GM18517 (cell line): ENCODE data around the gene KCTD3.

Experiments used
- ATAC-seq: cut with Tn5 transposase; IDR thresholded peaks from one replicate; pipeline ENCODE4 v1.9.1; 2021; ENCODE audit warnings: mild to moderate bottlenecking, moderate library complexity; ENCODE audit not compliant: unreplicated experiment

KCTD3 gene

DNA sequence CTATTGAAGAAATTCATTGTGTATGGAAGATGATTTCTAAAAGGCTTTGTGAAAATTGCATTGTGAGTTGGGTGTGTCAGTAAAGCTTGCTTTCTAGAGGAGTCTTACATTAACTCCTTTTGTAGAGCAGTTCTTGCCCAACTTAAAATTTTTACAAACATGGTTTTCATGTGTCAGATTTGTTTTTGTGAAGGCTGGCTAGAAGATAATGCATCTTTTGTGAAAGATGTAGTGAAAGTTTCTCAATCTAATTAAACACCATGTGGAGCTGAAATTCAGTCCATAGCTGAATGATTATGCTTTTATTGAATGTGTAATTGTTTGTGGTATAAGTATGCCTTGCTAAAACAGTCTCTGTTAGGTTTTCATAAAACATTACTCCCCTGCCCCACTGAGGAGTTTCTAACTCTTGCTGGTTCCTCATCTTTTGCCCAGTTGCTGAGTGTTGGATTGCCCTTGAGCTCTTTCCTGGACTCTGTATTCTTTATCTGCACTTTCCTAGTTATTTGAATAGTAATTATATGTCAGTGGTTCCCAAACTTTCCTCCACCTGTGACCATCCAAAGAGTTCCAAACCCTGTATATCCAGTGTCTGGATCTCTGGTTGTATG is 38.0 kb downstream of the KCTD3 start:
- no peak for ATAC-seq

DNA sequence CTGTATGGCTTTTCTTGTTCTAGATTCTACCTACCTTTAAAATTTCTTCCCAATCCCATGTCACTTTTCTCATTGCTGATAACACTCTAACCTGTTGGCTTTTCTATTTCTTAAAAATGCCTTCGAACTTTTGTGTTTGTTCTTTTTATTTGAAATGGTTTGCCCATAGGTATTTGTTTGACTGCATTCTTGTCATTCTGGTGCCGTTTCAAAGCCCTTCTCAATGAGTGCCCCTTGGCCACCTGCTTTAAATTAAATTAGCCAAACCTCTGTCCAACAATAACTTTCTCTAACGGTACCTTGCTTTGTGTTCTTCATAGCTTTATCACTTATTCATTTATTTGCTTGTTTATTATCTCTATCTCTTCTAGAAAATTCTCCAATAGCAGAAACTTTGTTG is 38.9 kb downstream of the KCTD3 start:
- no peak for ATAC-seq

DNA sequence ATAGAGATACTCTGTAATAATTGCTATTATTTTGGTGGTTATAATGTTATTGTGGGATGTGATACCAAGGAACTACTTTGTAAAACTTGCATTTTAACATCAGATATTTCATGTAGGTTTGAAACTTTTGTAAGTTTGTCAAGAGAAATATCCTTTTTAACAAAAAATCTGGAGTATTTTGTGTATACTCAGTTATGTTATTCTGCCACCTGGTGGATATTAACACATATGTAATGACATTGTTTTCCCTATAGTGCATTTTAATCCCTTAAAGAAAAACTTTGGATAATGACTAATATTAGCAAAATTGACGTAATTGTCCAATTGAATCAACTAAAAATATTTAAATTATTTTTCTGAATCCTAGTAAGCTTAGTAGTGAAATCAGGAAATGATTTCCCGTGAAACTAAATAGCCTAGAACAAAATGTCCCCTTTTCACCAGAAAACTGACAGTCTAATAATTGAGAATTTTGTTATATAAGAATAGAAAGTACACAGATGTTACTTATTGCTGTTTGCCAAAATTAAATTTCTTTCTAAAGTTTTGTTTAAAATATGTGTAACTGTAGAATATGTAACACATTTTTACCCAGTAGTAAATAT is 39.6 kb downstream of the KCTD3 start:
- peak; percentile 67 for ATAC-seq

DNA sequence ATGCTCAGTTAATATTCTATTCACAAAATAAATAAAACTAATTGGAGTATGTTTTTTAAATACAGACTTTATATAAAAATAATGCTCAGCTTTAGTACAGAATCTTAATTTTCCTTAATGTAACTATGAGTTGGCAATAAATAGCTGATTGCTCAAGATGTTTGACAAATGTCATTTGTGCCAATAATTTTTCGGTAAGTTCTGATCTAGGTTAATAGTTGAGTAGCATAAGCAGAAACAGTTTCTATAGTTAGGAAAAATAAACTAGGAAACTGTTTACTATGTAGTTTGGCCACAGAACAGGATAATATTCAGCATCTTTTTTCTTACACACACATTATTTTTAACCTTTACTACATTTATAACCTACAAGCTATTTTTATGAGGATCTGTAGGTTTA is 40.3 kb downstream of the KCTD3 start:
- ATAC-seq, result no peak

DNA sequence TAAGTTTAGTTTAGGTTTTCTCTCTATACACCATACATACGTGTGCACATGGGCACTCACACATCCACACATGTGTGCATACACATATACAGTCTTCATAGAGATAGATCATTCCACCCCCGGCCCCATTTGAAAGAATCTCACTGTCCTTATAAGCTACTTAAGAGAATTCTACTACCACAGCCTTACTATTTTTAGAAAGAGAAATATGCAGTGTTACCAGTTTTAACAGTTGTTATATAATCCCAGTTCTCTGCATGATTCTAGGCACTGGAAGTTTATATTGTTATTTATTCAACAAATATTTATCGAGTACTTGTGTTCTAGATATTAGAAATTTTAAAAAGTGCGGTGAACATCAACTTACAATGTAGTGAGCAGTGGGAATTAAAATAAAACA is 41.5 kb downstream of the KCTD3 start:
- no peak for ATAC-seq

DNA sequence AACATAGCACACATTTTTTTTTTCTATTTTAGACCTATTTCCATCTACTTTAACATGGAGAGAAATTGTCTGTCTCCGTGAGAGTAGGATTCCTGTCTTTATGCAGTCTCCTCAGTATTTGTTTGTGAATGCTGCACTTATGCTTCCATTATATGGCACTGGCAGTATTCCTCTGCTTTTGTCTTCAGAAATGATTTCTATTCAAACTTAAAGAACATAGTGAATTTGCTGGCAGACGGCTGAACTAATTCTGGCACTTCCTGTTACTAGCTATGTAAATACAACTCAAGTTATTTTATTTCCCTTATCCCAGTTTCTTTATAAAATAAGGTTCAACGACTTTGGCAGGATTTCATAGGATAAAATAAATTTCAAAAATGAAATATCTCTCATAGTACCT is 45.3 kb downstream of the KCTD3 start:
- no peak for ATAC-seq

DNA sequence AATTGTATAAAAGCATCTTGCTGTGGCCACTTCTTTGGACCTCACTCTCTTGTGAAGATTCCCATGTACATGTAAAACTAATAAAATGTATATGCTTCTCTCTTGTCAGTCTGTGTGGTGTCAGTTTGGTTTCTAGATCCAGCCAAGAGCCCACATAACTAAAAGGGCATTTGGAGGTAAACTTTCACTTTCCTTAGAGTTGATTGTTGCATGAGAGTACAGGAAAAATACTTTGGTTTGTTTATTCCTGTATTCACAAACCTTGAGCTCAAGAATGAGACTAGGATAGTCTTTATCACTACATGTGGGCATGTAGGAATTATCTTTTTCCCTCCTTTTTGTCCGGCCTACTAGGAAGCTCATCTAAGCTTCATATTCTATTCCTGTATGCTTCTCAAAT is 50.9 kb downstream of the KCTD3 start:
- ATAC-seq, result no peak

DNA sequence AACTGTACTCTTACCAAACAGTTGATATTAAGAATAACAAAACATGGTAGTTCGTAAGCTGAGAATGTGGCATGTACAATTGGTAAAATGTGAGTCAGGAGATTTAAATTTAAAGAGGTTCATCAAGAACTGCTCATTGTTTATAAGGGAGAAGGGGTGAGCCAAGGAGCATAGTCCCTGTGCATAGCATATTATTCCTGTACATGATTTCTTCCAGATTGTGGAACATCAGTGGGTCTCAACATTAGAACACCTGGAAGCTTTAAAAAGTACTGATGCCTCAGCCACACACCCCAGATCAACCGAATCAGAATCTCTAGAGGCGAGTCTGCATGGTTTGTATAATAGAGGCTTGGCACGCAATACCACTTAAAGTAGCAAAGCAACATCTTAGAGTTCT is 56.1 kb downstream of the KCTD3 start:
- no peak for ATAC-seq

DNA sequence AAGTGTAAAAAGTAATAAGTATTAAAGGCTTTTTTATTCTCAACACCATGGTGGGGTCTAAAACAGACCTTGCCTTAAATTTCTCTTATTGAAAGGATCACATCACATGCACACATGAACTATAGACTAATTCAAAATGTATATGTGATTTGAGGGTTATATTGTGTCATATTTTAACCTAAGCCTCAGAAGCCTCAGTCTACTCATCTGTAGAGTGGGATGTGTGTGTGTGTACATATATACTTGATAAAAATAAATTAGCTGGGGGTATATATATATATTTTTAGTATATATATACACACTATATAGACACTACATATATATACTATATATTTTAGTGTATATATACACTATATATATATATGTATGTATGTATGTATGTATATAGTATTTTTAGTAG is 58.8 kb downstream of the KCTD3 start:
- no peak for ATAC-seq

DNA sequence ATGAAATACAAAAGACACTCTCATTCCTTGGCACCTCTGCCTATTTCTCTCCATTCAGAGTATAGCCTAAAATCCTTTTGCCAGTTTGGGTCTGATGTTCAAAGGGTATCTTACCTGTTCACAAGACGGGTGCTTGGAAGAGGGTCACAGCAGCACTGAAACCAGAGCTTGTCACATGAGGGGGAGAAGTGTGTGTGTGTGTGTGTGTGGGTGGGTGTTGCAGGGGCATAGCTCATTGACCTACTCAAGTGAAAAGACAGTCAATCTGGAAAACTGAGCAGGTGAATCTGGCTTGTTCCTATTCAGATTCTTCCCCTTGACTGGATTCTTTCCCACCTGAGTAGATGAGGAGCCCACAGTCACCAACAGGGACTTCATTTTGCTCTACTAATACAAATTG is 63.9 kb downstream of the KCTD3 start:
- ATAC-seq, result no peak

DNA sequence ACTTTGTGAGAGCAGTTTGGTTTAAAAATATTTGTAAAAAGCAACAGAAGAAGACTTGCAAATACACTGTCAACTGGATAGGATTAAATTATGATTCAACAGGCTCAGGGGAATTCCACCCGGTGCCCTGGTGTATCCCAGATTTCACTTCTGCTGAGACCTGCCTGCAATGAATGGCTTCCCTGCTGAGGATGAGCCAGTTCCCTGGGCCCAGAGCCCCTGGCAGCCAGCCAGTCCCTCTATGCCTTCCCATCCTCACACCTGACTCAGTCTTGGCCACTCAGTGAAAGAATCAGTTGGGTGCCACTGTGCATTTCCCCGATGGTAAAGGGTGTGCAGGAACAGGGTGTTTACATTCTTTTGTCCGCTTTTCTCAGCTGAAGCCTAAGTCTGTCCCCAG is 64.4 kb downstream of the KCTD3 start:
- no peak for ATAC-seq

DNA sequence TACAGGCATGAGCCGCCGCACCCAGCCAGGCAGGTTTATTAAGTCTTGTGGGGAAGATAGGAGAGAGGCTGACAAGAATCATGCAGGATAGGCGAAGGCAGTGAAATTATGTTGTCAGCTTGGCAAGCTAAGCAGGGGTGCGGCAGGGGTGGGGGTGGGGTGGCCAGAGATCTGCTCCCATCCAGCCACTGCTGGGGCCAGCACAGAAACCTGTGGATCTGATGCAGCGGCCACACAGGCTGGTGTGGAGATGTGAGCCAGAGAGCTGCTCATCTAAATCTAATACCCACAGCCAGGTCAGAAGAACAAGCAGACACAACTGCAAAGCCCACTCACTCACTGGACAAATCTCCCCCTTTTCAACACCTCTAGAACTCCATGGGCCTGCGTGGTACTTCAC is 68.7 kb downstream of the KCTD3 start:
- no peak for ATAC-seq

DNA sequence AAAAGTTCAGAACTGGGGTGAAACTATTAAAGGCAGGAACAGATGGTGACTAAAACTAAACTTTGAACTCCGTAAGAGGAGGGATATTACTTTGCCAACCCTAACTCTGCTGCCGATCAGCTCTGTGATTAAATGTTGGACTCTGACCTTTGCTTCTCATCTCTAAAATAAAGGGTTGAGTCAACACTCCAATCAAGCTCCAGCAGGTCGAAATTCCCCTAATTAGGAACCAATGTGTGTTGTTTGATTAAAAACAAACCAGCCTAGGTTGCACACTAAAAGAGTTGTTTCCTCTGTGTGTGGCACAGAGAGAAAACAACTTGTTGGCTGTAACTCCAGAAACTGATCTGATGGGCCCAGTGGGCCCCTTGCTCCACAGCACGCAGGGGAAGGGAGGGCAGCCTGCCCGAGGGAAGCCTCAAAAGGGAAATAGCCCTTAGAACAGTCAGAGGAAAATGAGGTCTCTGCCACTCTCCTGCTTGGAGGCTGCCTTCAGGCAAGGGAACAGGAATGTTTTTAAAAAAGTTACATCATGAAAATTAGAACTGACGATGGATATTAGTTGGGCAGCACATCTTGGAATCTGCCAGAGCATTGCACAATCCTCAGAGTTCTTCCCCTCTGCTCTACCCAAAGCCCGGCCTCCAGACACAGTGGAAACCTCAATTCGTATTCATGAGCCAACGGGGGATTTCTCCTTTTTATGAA is 69.3 kb downstream of the KCTD3 start:
- ATAC-seq, result no peak

DNA sequence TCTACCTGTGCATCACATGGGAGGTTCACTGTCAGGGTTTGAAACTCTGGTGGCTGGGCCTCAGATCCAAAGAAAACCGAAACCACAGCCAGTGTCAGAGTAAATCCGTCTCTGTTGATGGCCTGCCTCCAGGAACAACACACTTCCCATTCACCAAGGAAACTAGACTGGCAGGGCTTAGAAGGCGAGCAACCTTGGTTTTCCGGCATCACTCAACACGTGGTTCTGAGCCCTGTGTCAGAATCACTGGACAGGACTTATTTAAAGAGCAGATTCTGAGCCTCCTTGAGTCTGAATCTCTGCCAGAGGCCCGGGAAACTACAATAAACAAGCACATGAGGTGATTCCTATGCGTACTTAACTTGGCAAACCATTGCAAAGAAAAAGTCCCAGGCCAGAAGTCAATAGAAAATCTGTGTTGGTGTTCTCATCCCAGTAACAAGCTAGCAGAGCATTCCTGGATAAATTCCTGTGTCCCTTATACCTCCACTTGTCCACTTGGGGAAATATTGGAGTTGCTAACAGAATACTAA is 70.0 kb downstream of the KCTD3 start:
- no peak for ATAC-seq

DNA sequence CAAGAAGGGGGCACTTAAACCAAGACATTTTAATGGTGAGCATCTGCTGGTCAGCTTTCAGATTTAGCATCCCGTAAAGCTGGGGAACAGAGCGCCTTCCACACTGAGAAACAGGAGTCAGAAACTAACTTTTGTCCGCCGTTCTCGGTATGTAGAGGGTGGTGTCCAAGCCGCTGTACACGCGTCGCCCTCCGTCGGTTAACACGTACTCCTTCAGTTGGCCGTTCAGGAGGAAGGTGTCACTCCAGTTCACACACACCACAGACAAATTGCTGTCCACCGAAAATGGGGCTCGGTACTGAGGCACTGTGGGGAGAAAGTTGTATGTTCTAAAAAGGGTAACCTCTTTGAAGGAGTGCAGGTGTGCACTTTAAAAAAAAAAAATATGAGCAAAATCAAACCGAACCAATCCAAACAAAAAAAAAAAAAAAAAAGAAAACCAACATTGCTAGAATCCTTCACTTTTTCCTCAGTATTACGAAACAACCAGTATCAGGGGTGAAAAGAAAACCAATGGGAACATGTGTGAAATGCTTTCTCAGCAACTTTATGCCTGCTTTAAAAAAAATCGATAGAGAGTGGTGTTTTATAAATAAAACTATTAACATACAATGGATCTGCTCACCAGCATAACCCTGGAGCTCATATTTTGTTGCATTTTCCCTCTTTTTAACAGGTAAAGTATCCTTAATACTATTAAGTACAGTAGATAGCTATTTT is 73.5 kb downstream of the KCTD3 start:
- no peak for ATAC-seq

DNA sequence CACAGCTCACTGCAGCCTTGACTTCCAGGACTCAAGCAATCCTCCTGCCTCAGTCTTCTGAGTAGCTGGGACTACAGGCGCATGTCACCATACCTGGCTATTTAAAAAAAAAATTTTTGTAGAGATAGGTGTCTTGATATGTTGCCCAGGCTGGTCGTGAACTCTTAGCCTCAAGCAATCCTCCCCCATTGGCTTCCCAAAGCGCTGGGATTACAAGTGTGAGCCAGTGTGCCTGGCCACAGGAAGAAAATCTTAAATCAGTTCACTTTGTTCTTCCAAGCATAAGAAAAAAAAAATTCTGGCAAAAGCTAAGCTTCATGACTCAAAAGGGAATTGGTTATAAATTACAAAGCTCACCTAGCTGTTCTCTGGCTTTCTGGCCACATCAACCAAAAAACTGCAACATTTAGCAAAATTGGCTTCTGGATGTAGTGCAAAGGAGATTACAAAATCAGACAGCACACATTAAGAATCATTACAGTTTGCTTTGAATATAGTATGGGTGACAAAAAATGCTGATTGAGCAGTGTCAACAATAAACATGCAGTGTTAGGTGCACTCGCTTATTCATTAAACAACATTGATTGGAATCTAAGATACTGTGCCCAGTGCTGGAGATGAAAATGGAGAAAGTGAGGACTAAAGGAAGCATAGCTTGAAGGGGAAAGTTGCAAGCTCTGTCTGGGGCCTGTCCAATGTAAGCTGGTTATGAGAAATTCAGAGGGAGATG is 76.7 kb downstream of the KCTD3 start:
- ATAC-seq, result no peak

DNA sequence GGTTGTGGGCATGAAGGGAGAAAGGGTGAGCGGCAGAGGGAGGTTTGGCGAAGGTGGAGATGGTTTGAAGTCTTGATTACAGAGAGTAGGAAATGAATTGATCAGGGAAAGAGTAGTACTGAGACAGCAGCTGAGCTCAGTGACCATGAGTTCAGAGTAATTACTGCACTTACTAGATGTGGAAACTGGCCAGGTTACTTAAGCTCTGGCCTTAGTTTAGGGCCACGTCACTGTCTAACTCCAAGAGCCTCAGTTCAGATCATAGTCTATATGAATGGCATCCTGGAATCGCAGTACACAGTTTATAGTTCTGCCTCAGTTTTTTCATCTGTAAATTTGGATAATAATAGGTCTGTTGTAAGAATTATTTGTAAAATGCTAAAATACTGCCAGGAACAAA is 78.1 kb downstream of the KCTD3 start:
- no peak for ATAC-seq

DNA sequence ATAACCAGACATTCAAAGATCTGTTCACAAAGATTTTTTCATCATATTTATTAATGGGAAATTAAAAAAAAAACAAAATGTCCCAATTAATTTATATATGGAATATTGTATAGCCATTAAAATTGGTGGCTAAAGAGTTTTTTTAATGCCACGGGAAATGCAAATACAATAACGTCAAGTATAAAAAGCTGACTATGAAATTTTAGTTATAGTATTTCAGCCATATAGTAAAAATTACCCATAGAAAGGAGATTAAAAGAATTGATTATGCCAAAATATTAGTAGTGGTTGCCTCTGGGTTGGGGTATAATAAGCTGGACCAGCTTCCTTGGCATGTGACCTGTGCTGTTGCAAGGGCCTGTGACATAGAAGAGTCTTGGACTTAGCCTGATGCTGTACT is 78.8 kb downstream of the KCTD3 start:
- ATAC-seq, result no peak

DNA sequence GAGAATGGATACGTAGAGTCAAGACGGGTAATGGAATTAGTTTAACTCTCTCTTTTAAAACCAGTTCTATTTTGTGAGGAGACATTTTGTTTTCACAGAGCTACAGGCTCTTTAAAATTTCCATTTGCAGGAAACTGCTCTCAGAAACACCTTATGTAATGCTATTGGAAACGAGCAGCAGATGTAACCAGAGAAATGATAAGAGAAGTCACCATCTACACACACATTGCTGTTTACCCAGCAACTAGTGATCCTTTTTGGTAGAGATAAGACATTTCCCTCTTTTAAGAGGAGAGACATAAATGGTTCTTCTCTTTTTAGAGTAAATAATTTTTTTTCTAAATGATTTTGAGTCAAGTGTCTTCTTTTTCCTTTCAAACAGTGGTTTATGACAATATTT is 80.6 kb downstream of the KCTD3 start:
- no peak for ATAC-seq

DNA sequence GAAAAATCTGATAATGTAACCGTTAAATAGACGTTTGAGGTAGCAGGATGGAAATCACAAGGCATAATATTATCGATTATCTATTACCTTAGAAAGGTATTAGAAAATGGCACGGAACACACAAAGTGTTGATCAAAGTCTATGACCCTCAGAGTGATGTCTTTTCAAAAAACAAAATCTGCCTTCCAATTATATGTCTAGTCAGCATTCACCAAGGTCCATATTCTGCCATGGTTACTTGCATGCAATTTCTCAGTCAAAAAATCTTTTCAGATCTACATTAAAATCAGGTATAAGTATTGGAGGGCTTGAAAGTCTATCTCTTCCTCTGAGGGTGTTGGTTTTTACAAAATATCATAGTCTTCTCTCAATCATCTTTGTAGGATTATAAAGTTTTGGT is 81.9 kb downstream of the KCTD3 start:
- ATAC-seq, result no peak
